Measurements from ENCODE around the gene TMEM59L.
A peak's percentile ranks its signal among the peaks of the same experiment; 100 is the strongest.

The TMEM59L gene

DNA sequence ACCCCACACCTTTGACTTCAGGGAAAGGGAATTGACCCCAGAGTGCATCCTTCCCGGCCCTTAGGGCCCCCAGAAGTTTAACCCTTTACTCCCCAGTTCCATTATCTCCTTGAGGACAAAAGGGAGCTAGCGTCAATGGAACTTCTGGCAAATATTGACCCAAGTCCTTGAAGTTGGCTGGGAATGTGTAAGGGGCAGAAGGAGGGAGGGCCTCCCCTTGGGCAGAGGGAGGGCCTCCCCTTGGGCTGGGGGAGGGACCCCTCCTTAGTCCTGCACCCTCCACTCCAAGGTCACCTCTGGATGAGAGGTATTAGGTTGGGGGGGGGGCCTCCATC, 3.0 kb upstream of the TMEM59L start:
- DNase-seq = no peak

DNA sequence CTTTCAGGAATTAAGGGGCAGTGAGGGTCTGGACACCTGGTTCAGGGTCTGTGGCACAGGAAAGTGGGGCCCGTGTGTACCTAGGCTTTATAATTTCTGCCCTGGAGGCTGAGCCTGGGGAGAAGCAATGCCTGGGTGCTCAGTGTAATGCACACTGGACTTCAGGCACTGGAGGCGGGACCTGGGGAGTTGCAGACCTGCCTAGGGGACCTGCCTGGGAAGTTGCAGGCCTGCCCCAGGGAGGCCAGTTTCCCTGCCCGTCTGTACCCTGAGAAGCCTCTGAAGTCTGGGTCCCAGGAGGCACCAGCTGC, 2.5 kb upstream of the TMEM59L start:
- no peak for DNase-seq

DNA sequence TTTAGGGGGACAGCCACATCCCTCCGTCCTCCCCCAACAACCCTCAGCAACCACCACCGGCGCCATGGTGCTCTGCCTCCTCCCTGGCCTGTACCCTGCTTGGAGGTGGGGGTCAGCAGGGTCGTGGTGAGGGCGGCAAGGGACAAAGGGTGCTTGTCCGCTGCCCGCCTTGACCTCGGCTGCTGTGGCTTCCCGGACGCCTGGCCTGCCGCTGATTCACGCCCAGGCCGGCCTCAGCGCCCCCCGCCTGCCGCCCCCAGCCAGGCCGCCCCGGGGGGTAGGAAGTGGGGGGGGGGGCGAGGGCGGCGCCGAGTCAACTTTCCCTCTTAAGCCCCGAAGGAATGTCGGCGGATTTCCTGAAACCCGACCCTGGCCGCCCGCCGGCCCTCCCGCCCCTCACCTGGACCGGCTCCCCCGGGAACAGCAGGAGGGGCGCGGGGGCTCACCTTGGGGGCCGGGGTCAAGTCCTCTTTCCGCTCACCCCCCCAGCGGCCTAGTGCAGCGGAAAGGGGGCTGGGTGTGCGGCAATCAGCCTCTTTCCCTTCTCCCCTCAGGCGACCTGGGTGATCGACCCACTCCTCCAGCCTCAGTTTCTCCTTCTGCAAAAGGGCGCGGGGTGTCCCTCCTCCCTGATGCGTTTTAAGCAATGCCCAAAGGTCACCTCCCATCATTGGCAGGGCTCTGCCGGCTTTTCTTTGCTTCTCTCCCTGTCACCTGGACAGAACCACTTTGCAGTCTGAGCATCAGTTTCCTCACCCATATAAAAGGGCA, 1.9 kb upstream of the TMEM59L start:
- DNase-seq = no peak

DNA sequence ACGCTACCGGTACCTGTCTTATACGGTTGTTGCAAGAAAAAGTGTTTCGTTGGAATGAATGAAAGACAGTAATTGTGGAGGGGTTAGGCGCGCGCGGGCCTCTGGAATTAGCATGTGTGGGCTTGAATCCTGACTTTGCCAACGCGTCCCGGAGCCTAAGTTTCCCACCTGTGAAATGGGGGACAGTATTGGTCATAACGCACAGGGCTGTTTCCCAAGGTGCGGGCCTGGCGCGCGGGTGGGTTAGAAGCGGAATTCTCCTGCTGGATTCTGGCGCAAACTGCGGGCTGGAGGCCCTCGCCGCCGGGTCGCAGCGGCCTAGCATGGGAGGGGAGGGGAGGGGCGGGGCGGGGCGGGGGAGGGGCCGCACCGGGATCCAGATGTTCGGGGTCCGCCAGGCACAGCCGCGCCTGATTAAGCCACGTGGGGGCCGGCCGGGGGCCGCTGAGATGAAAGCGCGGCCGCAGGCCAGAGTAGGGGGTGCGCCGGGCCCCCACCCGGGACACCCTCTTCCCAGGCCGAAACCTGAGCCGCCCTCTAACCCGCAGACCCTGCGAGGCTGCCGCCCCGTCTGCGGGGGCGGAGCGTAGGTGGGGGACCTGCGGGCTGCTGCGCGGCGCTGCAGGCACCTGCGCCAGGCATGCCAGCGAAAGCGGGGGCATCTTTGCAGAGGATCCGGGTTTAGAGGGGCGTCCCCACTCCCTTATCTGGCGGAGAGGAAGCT, 1.2 kb upstream of the TMEM59L start:
- DNase-seq = no peak

DNA sequence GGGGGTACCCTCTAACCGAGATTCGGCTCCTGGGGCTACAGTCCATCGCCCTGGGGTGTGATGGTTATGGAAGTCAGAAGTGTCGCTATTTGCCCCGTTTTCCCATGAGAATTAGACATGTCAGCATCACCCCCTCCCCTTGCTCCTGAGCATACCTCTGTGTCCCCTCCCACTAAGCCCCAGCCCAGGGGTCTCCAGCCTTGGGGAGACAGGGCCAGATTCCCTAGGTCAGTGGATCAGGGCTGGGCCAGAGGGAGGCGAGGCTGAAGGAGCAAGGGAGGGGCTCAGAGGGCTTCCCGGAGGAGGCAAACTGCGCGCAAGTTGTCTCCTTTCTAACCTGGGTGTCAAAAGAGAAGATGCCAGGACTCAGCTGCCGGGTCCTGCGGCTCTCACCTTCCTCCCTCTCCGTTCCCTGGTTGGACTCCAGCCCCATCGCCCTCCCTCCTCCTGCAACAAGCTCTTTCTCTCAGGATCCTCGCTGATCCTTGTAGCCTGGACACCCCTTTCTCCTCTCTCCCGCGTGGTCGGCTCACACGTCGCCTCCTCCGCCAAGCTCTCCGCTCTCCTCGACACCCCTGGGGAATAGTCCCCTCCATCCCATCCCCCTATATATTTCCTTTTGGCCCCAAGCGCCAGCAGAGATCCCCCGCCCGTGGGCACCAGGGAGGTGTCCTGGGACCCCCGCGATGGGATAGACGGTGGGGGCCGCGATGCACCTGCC, 459 bp upstream of the TMEM59L start:
- DNase-seq = no peak

DNA sequence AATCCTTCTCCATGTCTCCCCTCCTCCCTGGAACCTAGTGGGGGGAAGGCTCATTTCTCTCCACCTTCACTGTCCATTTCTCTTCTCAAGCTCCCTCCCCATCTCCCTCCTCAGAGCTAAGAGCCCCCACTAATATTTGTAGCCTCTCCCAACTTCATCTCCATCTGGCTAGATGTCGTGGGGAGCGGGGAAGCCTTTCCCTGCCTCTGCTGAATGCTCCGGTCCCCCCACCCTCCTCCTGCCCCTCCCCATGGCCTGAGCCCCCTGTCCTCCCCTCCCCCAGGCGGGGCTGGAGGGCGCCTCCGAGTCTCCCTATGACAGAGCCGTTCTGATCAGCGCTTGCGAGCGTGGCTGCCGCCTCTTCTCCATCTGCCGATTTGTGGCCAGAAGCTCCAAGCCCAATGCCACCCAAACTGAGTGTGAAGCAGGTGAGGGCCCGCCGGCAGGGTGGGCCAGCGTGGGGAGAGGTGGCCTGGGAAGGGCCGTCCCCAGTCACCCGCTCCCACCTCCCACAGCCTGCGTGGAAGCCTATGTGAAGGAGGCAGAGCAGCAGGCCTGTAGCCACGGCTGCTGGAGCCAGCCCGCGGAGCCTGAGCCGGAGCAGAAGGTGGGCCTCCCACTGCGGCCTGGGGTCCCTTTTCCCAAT, 1.0 kb downstream of the TMEM59L start:
- no peak for DNase-seq

DNA sequence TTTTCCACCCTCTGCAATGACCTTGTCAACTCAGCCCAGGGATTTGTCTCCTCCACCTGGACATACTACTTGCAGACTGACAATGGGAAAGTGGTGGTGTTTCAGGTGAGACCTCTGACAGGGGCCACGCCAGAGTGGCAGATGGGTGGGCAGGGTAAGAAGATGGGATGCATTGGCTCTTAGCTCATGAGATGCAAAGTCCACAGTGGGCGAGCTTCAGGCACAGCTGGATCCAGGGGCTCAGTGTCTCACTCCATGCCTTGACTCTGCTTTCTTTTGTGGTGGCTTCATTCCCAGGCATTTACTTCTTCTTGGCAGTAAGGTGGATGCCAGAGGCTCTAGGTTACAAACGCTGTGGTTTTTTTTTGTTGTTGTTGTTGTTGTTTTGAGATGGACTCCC, 3.4 kb downstream of the TMEM59L start:
- DNase-seq = no peak

DNA sequence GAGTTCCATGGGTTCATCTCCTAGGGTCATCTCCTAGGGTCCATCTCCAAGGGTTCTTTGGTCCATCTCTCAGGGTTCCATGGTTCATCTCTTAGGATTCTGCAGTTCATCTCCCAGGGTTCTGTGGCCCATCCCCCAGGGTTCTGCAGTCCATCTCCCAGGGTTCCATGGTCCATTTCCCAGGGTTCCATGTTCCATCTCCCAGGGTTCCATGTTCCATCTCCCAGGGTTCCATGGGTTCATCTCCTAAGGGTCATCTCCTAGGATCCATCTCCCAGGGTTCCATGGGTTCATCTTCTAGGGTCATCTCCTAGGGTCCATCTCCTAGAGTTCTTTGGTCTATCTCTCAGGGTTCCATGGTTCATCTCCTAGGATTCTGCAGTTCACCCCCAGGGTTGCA, 4.9 kb downstream of the TMEM59L start:
- no peak for DNase-seq

DNA sequence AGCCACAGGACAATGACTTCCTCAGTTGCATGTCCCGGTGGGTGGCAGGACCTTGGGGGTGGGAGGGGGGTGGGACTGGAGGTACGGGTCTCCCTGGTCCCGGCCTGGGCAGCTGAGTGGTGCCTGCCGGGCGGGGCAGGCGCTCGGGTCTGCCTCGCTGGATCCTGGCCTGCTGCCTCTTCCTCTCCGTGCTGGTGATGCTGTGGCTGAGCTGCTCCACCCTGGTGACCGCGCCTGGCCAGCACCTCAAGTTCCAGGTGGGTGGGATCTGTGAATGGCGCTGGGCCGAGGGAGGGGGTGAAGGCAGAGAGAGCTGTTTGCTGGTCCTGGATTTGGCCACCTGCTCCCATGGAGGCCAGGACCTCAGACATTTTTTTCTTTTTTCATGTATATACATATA, 5.6 kb downstream of the TMEM59L start:
- DNase-seq = no peak

DNA sequence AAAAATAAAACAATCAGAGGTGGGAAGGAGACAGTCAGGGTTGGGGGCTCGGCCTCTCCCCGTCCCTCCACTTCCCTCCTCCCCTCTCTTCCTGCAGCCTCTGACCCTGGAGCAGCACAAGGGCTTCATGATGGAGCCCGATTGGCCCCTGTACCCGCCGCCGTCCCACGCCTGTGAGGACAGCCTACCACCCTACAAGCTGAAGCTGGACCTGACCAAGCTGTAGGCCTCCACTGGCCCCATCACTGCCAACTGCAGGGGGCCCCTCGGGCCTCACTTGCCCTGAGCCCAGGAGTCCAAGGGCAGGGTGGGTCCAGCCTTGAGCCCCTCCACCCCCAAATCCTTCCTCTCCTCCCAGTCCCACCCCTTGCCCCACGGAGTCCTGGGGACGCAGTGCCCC, 7.6 kb downstream of the TMEM59L start:
- DNase-seq = no peak

DNA sequence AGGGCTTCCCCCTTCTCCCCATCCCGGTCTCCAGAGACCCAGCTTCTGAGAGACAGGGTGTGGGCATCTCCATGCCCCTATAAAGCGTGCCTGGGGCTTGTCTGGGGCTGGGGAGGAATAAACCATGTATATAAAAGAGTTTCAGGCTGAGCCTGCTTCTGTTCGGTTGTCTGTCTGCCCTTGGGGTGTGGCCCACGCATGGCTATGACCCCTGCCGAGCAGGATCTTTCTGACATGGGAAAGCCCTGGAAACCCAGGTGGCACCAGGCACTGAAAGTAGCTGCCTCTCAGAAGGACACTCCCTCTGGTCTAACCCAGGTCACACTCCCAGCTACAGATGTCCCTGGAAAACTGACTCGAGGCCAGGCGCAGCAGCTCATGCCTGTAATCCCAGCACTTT, 8.2 kb downstream of the TMEM59L start:
- no peak for DNase-seq

DNA sequence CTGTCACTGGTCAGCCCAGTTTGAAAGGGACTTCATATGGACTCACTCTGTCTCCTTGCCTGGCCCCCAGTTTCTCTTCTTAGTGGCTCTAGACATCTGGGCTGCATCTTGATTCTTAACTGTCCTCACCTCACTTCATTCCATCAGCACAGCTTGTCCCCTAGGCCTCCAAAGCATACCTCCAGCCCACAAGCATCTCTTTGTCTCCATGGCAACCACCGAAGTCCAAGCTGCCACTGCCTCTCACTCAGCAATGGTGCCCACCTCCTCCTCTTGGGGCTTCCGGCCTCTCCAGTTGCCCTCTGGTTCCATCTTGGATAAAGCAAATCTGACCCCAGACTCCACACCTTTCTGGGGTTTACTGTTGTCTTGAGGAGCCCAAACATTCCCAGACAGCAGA, 14.2 kb downstream of the TMEM59L start:
- no peak for DNase-seq

DNA sequence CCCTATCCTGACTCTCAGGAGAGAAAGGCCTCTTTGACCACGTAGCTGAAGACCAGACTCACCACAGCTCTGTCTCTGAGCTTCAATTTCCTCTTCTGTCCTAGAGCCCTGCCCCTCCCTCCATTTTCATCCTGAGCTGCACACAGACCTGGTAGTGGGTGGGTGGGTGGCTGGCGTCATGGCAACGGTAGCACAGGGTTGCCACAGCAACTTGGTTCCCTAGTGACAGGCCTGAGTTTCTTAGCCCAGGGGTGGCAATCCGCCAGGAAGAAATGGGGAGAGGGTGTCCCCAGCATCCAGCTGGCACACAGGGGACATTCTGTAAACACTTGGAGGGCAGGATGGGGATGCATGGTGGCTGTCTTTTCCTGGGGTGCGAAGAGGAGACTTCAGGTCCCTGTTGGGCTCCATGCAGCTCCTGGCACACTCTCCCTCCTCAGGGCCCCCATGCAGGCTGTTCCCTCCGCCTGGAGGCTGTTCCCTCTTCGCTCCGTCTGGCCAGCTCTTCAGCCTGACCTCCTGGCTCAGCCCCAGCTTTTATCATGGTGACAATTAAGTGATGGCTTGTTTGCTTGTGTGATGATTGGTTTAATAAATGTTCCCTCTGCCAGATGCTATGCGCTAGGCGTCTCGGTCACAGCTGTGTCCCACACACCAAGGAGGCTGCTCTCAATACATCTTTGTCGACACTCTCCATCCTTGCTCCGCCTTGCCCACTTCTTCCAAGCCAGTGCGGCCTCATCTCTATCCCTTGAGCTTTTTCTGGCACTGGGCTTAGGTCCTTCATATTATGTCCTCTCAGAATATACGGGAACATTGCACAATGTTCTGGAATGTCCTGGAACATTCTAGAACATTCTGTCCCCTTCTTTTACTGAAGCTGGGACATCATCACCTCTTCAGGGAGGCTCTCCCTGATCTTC, 16.8 kb downstream of the TMEM59L start:
- peak; percentile 59 for DNase-seq

DNA sequence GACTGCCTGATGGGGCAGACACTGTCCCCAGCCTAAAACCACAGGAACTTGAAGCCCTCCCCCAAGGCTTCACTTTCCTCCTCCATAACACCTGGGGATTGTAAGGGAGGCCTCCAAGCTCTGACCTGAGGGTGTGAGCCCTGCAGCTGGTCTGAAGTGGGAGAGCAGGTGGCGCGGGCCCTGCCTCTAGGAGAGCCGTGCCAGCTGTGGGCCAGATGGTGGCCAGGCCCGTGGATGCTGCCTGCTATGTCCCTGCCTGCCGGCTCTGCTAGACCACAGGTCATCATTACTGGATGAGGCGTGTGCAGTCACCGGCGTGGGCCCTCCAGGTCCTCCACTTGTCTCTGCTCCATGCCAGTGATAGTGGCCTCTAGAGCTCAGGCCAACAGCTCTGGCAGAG, 20.7 kb downstream of the TMEM59L start:
- DNase-seq = peak; percentile 69

DNA sequence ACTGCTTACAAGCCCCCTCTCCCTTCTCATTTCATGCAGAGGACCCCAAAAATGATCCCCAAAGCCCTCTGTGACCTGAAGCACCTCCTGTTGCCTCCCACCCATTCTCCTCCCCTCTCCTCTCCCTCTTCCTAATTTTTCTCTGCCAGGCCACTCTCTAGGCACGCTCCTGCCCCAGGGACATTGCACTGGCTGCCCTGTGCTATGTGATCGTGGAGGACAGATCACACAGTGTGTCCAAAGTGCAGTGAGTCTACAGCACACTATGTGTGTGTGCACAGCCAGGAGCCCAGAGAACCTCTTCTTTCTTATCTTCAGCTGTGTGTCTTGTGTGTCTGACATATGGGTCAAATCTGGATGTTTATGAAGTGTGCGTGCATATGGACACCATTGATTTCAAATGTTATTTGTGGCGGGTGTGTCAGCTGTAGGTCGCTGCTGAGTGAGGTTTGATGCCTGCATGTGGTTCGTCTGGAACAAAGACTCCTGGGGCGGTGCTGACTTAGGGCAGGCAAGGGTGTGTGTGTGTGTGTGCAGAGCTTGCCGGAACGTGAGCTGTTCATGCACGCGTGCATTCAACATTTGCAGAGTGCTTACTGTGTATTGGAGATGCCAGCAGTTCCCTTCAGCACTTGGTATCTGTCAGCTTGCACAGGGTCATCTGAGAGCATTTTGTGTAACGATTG, 22.1 kb downstream of the TMEM59L start:
- no peak for DNase-seq

DNA sequence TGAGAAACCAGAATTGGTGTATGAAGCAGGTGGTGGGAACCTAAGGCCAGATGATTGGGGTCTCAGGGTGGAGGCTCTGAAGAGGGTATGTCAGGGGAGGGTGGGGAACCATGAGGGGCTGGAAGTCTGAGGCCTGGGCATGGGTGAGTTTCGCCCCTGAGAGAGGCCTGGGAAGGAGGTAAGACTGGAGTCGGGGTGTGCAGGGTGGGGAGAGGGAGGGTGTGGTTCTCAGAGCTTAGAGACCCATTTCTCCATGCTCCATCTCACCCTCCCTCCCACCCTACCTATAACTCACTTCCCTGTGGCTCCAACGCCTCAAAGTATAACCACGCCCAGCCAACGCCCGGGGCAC, 23.1 kb downstream of the TMEM59L start:
- DNase-seq = no peak

DNA sequence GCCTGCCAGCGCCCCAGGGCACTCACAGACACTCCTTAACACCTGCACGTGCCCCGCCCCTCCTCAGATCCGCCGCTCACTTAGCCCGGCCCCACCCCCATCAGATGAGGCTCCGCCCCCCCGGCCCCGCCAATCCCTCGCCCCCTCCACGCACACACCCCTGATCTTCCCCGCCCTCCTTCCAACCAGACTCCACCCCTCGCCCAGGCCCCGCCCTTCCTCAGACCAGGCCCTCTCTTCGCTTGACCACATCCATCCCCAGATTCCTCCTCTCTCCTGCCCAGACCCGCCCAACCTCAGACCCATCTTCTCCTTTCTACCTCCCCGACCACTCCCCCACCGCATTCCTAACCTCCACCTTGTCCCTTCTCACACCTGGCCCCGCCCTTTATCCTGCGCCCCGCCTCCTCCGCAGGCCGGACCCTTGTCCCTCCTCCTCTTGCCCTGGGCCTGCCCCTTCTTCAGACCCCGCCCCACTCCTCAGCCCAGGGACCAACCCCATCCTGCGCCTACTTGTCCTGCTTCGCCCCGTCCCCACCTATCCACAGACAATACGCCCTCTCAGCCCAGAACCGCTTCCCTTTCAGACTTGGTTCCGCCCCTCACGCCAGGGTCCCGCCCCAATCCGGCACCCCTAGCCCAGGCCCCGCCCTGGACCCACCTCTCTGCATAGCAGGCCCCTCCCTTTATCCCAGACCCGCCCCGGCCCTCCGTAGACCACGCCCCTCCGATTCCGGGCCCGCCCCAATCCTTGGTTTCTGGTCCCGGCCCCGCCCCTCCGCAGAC, 23.7 kb downstream of the TMEM59L start:
- peak; percentile 95 for DNase-seq

DNA sequence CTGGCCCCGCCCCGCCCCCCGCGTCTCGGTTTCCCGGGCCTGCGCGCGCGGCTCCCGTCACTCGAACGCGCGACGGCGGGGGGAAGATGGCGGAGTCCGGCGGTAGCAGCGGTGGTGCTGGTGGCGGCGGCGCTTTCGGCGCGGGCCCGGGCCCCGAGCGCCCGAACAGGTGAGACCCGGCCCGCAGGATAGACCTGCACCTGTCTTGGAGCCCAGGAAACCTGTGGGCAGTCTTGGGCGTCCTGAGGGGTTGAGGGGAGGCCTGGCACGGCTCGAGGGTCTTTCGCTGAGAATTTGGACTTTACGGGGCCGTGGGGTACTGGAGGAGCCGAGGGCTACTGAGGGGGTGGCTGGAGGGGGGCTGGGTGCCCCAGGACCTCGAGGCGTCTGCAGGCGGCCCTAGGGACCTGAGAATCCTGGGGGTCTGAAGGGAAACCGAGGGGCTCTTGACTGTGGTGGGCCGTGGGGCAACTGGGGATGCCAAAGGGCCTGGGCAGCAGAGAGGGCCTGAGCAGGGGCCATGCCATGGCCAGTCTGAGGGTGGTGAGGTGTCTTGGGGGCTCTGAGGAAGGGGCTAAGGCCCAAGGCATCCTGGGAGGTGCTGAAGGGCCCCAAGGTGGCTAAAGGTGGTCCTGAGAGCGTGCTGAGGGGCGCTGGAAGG, 24.4 kb downstream of the TMEM59L start, which contains the start of gene KLHL26:
TSS of gene KLHL26 (plus strand) at position 60 of the 661 bp plus-strand sequence. CDS start at position 87, 27 bp downstream.
- DNase-seq = no peak

DNA sequence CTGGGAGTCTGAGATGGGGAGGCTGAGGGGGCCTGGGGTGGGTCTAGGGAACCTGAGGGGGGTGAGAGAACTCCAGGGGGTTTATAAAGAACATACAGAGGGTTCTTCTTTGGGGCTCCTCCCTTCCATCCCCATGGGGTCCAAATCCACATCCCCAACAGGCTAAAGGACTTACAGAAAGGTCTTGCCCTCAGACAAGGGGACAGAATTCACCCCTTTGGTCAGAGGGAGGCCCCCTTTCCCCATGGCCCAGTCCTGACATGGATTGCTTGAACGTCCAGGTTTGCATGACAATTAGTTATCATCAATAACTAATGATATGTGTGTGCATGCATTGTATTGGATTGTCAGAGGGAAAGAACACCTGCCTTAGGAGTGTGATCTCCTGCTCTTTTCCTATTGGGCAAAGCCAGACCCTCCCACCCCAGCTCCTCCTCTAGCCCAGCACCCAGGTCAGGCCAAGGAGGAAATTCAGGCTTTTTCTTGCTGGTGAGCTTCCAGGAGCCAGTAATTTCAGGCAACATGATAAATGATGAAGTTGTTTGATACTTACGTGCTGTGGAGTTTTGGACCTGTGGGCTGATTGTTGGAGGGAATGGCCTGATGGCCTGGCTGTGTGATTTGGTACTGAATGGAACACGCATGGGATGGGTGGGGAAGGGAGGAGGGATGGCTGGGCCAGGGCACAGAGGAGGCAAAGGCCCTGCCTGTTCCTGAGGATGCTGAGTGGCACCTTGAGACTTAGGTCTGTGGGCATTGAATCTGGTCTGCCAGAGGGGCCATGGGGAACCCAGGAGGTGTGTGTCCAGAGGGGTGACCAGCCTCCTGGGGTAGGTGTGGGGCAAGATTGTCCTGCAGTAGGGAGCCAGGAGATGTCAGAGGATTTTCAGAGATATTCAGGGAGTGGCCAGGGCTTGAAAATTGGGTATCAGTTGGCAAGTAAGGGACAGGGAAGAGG, 25.3 kb downstream of the TMEM59L start:
- no peak for DNase-seq

Measured in DMS79 (cell line).